Brain microvascular endothelial cell (primary cell): ENCODE data around the gene PFN4.

Experiments
- DNase-seq: peaks from one replicate; pipeline ENCODE4 v3.0.0-alpha.2; 2020
- H3K27ac ChIP-seq: fragments of 250-450 bp; sonication (Bioruptor Pico); 2 replicates; pipeline ENCODE4 v1.5.1; 2020; ENCODE audit warnings: mild to moderate bottlenecking, moderate library complexity
- H3K27me3 ChIP-seq: fragments of 250-450 bp; sonication (Bioruptor Pico); replicated peaks from 2 replicates; pipeline ENCODE4 v1.5.1; 2020; ENCODE audit warnings: mild to moderate bottlenecking
- H3K36me3 ChIP-seq: fragments of 250-450 bp; sonication (Bioruptor Pico); replicated peaks from 2 replicates; pipeline ENCODE4 v1.5.1; 2020; ENCODE audit warnings: mild to moderate bottlenecking
- H3K4me3 ChIP-seq: 2 replicates; pipeline ENCODE4 v1.5.1; 2011; ENCODE audit warnings: low read depth, mild to moderate bottlenecking, control low read depth, low read length, moderate library complexity
- CTCF ChIP-seq: IDR thresholded peaks from 2 replicates; pipeline ENCODE4 v1.5.1; 2011; ENCODE audit warnings: low read depth, mild to moderate bottlenecking, moderate library complexity, low read length, control low read depth, inconsistent platforms; ENCODE audit errors: missing control alignments
- in situ Hi-C: cut with HindIII; loops from 2 replicates; pipeline ENCODE4 v1.10.0; 2017; ENCODE audit warnings: low sequenced_read_pairs, low pct_ligation_motif_present

PFN4 gene

GRCh38 chr2:24162494-24162893 lies 39.4 kb upstream of the PFN4 start:
- no peak overlapping the region for H3K27ac ChIP-seq
- in situ Hi-C loops, result no loop called here
- no peak overlapping the region for H3K4me3 ChIP-seq
- H3K27me3 ChIP-seq, result no peaks in the 10 kb centered on the region
- TF ChIP-seq CTCF, result no peak
- H3K36me3 ChIP-seq, result no peaks in the 10 kb centered on the region
- DNase-seq, result no peak

- TF ChIP-seq CTCF, result no peak
- in situ Hi-C loops, result no loop called here
- no peak for DNase-seq
- no peak overlapping the region for H3K27ac ChIP-seq
- H3K27me3 ChIP-seq, result no peaks in the 10 kb centered on the region
- H3K4me3 ChIP-seq, result no peak overlapping the region
- no peaks in the 10 kb centered on the region for H3K36me3 ChIP-seq
These were observed 37.6 kb upstream of the PFN4 start for GRCh38 chr2:24160761-24161160.

GRCh38 chr2:24159708-24160107 lies 36.6 kb upstream of the PFN4 start:
- TF ChIP-seq CTCF, result no peak
- H3K36me3 ChIP-seq, result no peaks in the 10 kb centered on the region
- no peaks in the 10 kb centered on the region for H3K27me3 ChIP-seq
- H3K27ac ChIP-seq, result no peak overlapping the region
- no peak overlapping the region for H3K4me3 ChIP-seq
- DNase-seq, result no peak
- in situ Hi-C loops, result no loop called here

- no peaks in the 10 kb centered on the region for H3K27me3 ChIP-seq
- no peak for DNase-seq
- TF ChIP-seq CTCF, result no peak
- H3K36me3 ChIP-seq, result no peaks in the 10 kb centered on the region
- no peak overlapping the region for H3K4me3 ChIP-seq
- no peak overlapping the region for H3K27ac ChIP-seq
- in situ Hi-C loops, result no loop called here
These were observed 35.0 kb upstream of the PFN4 start for GRCh38 chr2:24158131-24158530.

GRCh38 chr2:24153478-24153877 lies 30.3 kb upstream of the PFN4 start:
- Histone ChIP-seq H3K4me3 (no peak overlapping the region), H3K27ac (no peak overlapping the region), H3K36me3 (no peaks in the 10 kb centered on the region), H3K27me3 (no peaks in the 10 kb centered on the region)
- in situ Hi-C loops, result no loop called here
- DNase-seq, result no peak
- no peak for TF ChIP-seq CTCF

GRCh38 chr2:24152413-24153197 lies 29.5 kb upstream of the PFN4 start:
- no peaks in the 10 kb centered on the region for H3K36me3 ChIP-seq
- H3K4me3 ChIP-seq, result no peak overlapping the region
- no peak for DNase-seq
- in situ Hi-C loops, result no loop called here
- TF ChIP-seq CTCF, result no peak
- no peak overlapping the region for H3K27ac ChIP-seq
- no peaks in the 10 kb centered on the region for H3K27me3 ChIP-seq
